COR-L47 (cell line): ENCODE measurements around the gene MACO1.
"Not testable (repeated sequence)": the region's sequence is repeated elsewhere in the genome, so short reads cannot be mapped to it uniquely, and the experiment has no call there.

ENCODE experiments used
- DNase-seq: peaks from one replicate; lab custom pipeline; 2025; lab: John Stamatoyannopoulos, UW

MACO1 gene

GRCh38 chr1:25430073-25430966, at the start of gene MACO1:
Gene MACO1, plus strand, starts transcription at chr1:25430897. Its CDS starts 202 bp downstream, at chr1:25431099.
- DNase-seq, result peak; percentile 96

- not testable (repeated sequence) for DNase-seq
Observed at GRCh38 chr1:25382543-25382942, 48.2 kb upstream of the MACO1 start.

DNA sequence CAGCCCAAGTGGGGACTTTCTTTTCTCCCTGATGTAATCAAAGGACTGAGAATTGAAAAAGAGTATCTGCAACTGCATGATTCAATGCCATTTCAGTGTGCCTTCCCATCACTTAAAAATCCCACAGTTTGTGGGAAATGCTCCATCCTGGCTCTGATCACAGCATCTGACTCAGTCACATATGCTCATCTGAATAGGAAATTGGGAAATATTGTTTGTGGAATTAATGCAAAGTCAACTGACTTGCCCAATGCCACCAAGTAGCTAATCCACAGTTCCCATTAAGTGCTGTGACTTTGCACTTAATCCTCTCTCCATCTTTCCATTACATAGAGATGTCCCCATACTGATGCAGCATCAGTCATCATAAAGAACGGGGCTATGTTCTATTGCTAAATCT, 47.6 kb upstream of the MACO1 start:
- not testable (repeated sequence) for DNase-seq

DNA sequence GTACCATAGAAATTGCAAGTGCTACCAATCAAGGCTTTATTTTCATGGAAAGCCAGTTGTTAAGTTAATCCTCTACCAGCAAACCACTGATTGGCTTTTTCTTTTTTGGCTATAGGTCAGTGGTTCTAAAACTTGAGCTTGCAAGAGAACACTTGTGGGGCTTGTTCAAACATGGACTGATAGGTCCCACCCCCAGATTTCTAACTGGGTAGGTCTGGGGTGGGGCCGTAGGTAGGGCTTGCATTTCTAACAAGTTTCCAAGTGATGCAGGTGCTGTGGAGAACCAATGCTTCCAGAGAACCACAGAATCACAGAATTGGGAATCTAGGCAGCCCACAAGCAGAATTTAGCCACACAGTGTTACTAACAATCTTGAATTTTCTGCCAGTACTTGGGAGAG, 46.8 kb upstream of the MACO1 start:
- DNase-seq, result not testable (repeated sequence)

GRCh38 chr1:25387096-25387495, 43.6 kb upstream of the MACO1 start:
- DNase-seq, result not testable (repeated sequence)

DNA sequence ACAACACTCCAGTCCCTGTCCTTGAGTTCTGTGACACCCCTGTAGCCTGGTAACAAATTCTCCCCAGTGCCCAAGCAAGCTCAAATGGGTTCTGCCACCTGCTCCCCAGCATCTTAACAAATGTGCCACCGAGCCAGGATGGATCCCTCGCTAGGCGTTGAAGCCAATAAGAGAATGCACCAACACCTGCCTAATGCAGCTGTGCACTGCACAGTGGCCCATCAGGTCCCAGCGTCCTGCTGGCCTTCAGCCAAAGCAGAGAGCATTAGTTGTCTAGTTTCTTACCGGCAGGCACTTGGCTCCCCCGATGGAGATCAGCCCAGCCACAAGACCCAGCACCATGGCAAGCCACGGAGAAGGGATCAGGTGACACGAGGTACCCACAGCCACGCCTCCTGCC, 42.0 kb upstream of the MACO1 start:
- DNase-seq, result peak; percentile 63

GRCh38 chr1:25389721-25390120, 41.0 kb upstream of the MACO1 start:
- not testable (repeated sequence) for DNase-seq

GRCh38 chr1:25392841-25393240, 37.9 kb upstream of the MACO1 start:
- DNase-seq, result no peak

DNA sequence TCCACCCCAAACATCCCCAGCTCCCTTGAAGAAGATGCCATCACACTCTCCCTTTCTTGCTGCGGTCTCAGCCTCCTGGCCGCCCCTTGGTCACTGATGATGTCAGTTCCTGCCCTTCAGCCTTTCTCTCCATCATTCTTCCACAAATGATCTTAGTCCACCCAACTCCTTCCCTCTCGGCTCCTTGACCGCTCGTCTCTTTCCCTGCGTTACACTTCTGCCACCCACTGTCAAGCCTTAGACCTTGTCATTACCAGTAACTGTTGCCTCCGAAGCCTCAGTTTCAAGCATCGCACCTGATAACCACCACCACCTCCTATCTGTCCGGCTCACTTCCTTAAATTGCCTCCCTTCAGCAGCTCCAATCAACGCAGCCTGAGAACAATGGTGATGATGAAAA, 33.1 kb upstream of the MACO1 start:
- not testable (repeated sequence) for DNase-seq

GRCh38 chr1:25398079-25398478, 32.6 kb upstream of the MACO1 start:
- not testable (repeated sequence) for DNase-seq

- DNase-seq, result not testable (repeated sequence)
Observed at GRCh38 chr1:25402947-25403803, 27.5 kb upstream of the MACO1 start.

DNA sequence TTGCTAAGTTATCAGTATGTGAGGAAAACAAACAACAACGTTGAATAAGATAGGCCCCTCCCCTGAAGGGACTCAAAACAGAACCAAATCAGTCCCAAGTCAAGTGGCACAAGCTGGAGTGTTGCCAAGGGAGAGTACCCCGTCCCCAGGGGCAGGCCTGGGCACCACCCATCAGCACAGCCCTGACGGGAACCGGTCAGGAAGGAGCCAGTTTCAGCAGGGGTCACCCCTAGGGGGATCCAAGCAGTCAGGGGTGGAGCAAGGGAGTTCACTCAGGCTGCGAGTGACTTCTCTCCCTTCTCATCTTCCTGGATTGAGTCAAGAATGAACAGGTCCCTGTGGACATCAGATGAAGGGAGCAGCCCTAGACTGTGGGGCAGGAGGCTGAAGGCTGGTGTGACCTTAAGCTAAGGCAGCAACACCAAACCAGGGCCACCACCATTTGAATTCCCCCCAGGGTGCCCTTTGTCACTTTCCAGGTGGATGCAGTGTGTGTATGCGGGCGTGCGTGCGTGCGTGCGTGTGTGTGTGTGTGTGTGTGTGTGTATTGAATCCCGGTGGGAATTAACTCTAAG, 24.9 kb upstream of the MACO1 start:
- DNase-seq, result not testable (repeated sequence)

- not testable (repeated sequence) for DNase-seq
Observed at GRCh38 chr1:25409641-25410427, 20.9 kb upstream of the MACO1 start.

DNA sequence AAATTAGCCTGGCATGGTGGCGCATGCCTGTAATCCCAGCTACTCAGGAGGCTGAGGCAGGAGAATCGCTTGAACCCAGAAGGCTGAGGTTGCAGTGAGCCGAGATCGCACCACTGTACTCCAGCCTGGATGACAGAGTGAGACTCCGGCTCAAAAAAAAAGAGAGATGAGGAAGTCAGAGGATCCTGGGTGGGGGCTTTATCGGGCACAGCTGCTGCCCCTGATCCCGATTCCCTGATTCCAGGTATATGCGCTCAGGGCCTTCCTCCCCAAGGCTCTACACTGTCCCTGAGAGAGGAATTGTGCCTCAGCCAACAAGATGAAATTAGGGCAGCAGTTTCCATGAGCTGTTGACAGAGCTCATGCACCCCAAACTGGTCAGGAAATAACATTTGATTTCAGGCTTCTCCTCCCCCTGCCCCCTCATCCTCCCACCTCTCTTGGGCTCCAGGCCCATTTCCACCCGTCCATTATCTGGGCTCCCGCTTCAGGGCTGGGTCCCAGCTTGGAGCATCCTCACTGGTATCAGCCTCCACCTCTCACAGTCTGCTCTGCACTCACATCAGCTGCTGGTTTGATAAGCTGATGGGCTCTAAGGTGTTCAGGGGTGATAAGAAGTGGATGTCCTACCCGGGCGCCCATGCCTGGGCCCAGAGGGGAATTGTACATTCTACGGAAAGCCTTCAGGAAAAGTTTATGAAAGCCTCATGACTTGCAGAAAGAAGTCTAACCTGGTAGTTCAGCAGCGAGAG, 17.6 kb upstream of the MACO1 start:
- DNase-seq, result not testable (repeated sequence)

DNA sequence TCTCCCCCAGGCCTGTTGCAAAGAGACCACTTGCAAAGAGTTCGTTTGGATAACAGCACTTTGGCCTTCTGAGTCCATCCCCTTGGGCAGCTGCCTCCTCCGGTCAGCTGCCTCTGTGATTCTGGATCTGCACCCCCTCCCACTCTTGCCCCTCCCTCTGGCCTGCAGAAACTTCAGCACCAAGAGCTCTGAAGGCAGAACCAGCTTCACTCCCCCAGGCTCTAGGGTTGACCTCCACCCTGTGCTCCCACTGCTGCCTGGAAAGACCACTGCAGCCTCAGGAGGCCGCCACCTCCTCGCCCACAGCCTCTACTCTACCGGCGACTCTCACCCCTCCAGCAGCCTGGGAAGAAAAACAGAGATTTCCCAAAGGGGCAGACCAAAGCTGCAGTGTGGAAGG, 16.5 kb upstream of the MACO1 start:
- DNase-seq, result not testable (repeated sequence)

GRCh38 chr1:25414578-25414977, 16.1 kb upstream of the MACO1 start:
- not testable (repeated sequence) for DNase-seq

DNA sequence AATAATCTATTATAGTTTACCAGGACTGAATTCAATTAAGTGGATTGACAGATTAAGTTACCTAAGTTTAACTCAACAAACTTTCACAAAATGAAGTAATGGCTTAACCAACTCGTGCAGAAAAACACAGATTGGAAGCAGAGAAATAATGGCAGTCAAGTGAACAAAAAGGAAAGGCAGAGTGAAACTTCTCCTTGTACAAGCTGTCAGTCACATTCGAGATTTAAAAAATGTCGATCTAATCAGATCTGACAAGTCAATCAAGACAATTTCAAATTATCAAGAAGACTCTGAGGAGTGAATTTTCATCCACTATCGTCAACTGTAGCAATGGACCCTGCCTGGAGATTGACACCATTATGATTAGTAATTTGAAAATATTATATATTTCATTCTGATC, 13.4 kb upstream of the MACO1 start:
- DNase-seq, result not testable (repeated sequence)

DNA sequence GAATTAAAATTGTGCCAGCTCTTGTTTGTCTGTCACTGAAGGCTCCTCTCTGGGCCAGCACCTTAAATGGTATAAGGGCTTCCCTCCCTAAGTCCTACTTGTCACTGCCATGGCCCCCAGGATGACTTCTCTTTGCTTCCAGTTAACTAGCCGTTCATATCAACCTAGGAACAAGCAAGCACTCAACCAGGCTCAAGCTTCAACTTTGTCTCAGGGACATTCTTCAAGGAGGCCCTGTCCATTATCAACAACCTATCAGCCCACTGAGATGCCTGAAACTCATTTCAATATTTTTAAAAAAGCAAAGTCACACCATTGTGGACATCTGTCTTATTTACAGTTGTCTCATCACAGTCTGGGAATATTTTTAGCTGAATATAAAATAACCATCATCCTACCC, 11.4 kb upstream of the MACO1 start:
- DNase-seq, result not testable (repeated sequence)

DNA sequence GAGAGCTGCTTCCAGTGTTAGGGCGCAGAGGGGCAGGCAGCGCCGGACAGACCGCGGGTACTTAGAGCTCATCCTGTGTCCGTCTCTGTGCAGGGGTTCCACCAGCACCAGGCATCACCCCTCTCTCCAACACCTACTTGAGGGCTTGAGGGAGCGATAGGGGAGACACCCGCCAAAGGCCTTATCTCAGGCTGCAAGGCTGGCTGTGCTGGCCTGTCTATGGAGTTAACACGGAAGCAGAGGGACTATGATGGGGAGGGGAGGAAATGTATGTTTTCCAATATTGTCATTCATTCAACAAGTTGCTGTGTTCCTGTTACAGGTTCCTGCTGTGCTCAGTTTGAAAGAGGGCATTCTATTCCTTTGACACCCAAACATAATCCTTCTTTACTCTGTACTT, 10.0 kb upstream of the MACO1 start, which contains the start of gene RHCE:
Gene RHCE (minus strand): TSS at position 111 of the 400 bp plus-strand sequence. CDS start 39 bp downstream, at position 72.
- not testable (repeated sequence) for DNase-seq

- DNase-seq, result not testable (repeated sequence)
Observed at GRCh38 chr1:25423206-25423605, 7.5 kb upstream of the MACO1 start.
